Measurements from ENCODE around the gene AMIGO1. TPM values are rescaled to one million over a fixed set of nuclear protein-coding genes. Genes with fewer than 3 reads are reported as not detected.

The AMIGO1 gene
- total and polyA plus RNA-seq, 2 experiments from 2014 or later = 7.7 to 10.5 TPM

DNA sequence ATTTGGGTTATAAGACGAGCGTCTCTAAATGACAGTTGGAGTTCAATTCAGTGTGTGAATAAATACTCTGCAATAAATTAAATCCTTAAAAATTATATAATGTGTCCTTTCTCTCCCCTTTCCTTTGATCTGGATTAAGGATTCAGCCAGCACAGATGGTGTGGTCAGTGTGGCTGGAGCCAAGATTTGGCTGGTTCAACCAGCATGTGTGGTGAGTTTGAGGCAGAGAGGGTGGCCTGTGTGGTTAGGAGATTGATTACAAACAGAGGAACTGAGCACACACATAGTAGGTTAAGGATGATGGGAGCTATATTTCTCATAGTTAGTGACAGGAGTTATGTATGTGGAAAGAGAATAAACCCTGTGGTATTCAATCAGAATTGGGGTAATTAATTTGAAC, 14.2 kb upstream of the AMIGO1 start:
- H3K27ac ChIP-seq = no peak overlapping the region
- H3K4me1 ChIP-seq (ENCODE audit: low read depth) = no peaks in the 10 kb centered on the region
- no peak for DNase-seq (ENCODE audit: low read depth in 1 of 2, low spot score in 1 of 2)
- no peaks in the 10 kb centered on the region for H3K9me3 ChIP-seq (ENCODE audit: low read depth)
- peaks cover 3% of the 10 kb centered on the region for H3K27me3 ChIP-seq
- H3K36me3 ChIP-seq = no peaks in the 10 kb centered on the region
- no peak overlapping the region for H3K4me3 ChIP-seq
- TF ChIP-seq, protein P1, sequence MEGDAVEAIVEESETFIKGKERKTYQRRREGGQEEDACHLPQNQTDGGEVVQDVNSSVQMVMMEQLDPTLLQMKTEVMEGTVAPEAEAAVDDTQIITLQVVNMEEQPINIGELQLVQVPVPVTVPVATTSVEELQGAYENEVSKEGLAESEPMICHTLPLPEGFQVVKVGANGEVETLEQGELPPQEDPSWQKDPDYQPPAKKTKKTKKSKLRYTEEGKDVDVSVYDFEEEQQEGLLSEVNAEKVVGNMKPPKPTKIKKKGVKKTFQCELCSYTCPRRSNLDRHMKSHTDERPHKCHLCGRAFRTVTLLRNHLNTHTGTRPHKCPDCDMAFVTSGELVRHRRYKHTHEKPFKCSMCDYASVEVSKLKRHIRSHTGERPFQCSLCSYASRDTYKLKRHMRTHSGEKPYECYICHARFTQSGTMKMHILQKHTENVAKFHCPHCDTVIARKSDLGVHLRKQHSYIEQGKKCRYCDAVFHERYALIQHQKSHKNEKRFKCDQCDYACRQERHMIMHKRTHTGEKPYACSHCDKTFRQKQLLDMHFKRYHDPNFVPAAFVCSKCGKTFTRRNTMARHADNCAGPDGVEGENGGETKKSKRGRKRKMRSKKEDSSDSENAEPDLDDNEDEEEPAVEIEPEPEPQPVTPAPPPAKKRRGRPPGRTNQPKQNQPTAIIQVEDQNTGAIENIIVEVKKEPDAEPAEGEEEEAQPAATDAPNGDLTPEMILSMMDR (IDR thresholded peaks at IDR 0.05; ENCODE audit: low read depth, low read length) = no peak

DNA sequence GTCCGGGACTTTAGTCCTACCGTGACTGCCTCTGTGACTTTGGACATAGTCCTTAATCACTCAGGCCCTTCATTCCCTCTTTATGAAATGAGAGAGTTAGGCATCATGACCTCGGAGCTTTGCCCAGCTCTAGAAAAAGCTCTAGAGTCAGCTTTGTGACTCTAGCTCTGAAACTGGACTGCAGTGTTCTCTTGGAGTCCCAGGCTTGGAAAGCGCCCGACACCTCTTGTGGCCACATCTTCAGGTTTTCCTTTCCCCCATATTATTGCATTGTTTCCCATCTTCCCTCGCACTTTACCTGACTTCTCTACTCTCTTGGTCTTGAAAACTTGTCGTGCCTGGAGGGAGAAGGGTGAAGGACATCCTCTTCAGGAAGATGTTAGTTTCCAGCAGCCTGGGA, 12.5 kb upstream of the AMIGO1 start:
- H3K9me3 ChIP-seq (ENCODE audit: low read depth) = no peaks in the 10 kb centered on the region
- DNase-seq (ENCODE audit: low read depth in 1 of 2, low spot score in 1 of 2) = no peak
- no peaks in the 10 kb centered on the region for H3K4me1 ChIP-seq (ENCODE audit: low read depth)
- no peaks in the 10 kb centered on the region for H3K36me3 ChIP-seq
- TF ChIP-seq, protein P1 (IDR thresholded peaks at IDR 0.05; ENCODE audit: low read depth, low read length) = no peak
- H3K4me3 ChIP-seq = no peak overlapping the region
- H3K27me3 ChIP-seq = peaks cover 3% of the 10 kb centered on the region
- H3K27ac ChIP-seq = no peak overlapping the region

DNA sequence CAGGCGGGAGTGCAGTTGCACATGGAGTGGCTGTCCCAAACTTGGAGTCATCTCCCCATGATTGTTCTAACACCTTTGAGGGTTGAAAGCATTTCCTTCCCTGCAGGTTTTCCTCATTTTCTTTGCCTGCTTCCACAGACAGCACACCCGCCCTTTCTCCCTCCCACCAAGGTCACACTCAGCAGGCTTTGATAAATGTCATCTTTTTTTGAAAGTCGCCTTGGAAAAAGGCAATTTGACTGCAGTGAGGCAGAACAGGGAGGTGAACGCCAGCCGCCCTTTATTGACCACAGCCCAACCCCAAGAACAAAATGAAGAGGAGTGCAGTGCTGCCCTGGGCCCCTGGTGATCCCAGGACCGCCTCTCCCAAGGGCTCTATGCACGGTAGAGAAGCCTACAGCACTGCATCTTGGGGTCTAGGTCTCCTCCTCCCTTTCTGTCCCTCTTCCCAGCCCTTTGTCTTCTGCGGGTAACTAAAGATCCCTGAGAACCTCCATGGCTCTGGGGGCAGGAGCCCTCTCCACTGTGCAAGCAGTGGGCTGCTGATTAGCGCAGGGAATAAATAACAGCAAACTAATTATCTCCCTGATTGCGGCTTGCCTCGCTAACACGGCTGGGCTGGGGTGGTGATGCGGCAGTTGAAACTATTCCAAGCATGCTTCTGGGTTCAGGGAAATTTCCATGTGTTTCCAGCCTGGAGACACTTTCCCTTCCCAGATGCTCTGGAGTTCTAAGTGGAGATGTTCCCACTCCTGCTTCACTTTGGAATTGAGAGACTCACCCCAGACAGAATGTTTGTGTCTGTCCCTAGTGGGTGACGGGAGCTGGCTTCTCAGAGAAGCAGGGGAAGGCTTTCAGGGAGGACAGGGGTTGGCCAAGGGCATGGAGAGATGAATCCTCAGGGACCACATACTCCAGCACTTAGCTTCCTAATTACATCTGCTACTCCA, 11.8 kb upstream of the AMIGO1 start:
- Histone ChIP-seq H3K4me3 (no peak overlapping the region), H3K9me3 (ENCODE audit: low read depth) (no peaks in the 10 kb centered on the region), H3K27me3 (peaks cover 3% of the 10 kb centered on the region), H3K27ac (no peak overlapping the region), H3K4me1 (ENCODE audit: low read depth) (no peaks in the 10 kb centered on the region), H3K36me3 (no peaks in the 10 kb centered on the region)
- TF ChIP-seq, protein P1 (IDR thresholded peaks at IDR 0.05; ENCODE audit: low read depth, low read length) = no peak
- DNase-seq (ENCODE audit: low read depth in 1 of 2, low spot score in 1 of 2) = no peak

DNA sequence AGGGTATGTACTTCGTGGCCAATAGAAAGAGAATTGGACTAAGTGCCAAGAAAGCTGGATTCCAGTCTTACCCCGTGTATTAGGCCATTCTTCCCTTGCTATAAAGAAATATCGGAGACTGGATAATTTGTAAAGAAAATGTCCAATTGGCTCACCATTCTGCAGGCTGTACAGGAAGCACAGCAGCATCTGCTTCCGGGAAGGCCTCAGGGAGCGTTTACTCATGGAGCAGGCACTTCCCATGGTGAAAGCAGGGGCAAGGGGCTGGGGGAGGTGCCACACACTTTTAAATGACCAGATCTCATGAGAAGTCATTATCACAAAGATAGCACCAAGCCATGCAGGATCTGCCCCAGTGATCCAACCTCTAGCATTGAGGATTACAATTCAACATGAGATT, 7.8 kb upstream of the AMIGO1 start:
- H3K9me3 ChIP-seq (ENCODE audit: low read depth) = no peaks in the 10 kb centered on the region
- H3K36me3 ChIP-seq = no peaks in the 10 kb centered on the region
- no peak overlapping the region for H3K27ac ChIP-seq
- DNase-seq (ENCODE audit: low read depth in 1 of 2, low spot score in 1 of 2) = no peak
- peaks cover 18% of the 10 kb centered on the region for H3K27me3 ChIP-seq
- H3K4me3 ChIP-seq = no peak overlapping the region
- TF ChIP-seq, protein P1 (IDR thresholded peaks at IDR 0.05; ENCODE audit: low read depth, low read length) = no peak
- no peaks in the 10 kb centered on the region for H3K4me1 ChIP-seq (ENCODE audit: low read depth)

DNA sequence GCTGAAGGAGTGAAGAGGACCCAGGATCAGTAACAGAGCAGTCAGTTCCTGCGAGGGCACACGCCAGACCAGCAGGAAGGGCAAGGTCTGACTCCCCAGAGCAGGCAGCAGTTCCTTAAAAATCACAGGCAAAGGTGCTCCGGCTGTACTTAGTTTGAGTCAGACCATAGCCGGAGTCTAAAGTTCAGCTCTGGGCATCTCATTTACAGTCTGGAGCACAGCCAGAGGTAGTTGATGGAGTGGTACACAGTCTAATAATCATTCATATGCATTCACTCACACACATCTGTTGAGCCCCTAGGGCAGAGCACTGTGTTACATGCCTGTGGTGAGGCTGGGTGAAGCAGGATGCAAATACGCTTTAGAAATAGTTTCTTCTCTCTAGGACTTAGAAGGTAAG, 7.3 kb upstream of the AMIGO1 start:
- H3K36me3 ChIP-seq = no peaks in the 10 kb centered on the region
- H3K4me3 ChIP-seq = no peak overlapping the region
- peaks cover 22% of the 10 kb centered on the region for H3K27me3 ChIP-seq
- TF ChIP-seq, protein P1 (IDR thresholded peaks at IDR 0.05; ENCODE audit: low read depth, low read length) = no peak
- DNase-seq (ENCODE audit: low read depth in 1 of 2, low spot score in 1 of 2) = no peak
- H3K9me3 ChIP-seq (ENCODE audit: low read depth) = no peaks in the 10 kb centered on the region
- H3K4me1 ChIP-seq (ENCODE audit: low read depth) = no peaks in the 10 kb centered on the region
- H3K27ac ChIP-seq = no peak overlapping the region

Measured in cardiac muscle cell (in vitro differentiated cells and primary cell).